GM21447 (cell line): ENCODE measurements around the gene TRAF1.
A peak's percentile ranks its signal among the peaks of the same experiment; 100 is the strongest.
"Not testable (repeated sequence)": the region's sequence is repeated elsewhere in the genome, so short reads cannot be mapped to it uniquely, and the experiment has no call there.

Experiments used
- ATAC-seq: cut with Tn5 transposase; IDR thresholded peaks from one replicate; pipeline ENCODE4 v1.9.1; 2021; ENCODE audit not compliant: unreplicated experiment

The TRAF1 gene

GRCh38 chr9:120926397-120926928 lies at the start of gene TRAF1:
Gene TRAF1 (minus strand): TSS chr9:120926796. CDS start chr9:120926075, 721 bp downstream.
- peak; percentile 19 for ATAC-seq

- no peak for ATAC-seq
Measured at GRCh38 chr9:120974921-120975320, 48.3 kb upstream of the TRAF1 start.

- no peak for ATAC-seq
Measured at GRCh38 chr9:120974181-120974580, 47.6 kb upstream of the TRAF1 start.

GRCh38 chr9:120971938-120972337 lies 45.3 kb upstream of the TRAF1 start:
- ATAC-seq: no peak

GRCh38 chr9:120971471-120971870 lies 44.9 kb upstream of the TRAF1 start:
- not testable (repeated sequence) for ATAC-seq

GRCh38 chr9:120970244-120970643 lies 43.6 kb upstream of the TRAF1 start:
- no peak for ATAC-seq

GRCh38 chr9:120966013-120966369 lies 39.4 kb upstream of the TRAF1 start:
- ATAC-seq: no peak

- no peak for ATAC-seq
Measured at GRCh38 chr9:120965344-120966012, 38.9 kb upstream of the TRAF1 start.

GRCh38 chr9:120961936-120962335 lies 35.3 kb upstream of the TRAF1 start:
- ATAC-seq: no peak

GRCh38 chr9:120960001-120960400 lies 33.4 kb upstream of the TRAF1 start:
- no peak for ATAC-seq

GRCh38 chr9:120956862-120957261 lies 30.3 kb upstream of the TRAF1 start:
- ATAC-seq: no peak

GRCh38 chr9:120951960-120952618 lies 25.5 kb upstream of the TRAF1 start:
- ATAC-seq: no peak

GRCh38 chr9:120950421-120951388 lies 24.1 kb upstream of the TRAF1 start:
- no peak for ATAC-seq

GRCh38 chr9:120949290-120949689 lies 22.7 kb upstream of the TRAF1 start:
- no peak for ATAC-seq

GRCh38 chr9:120948824-120949223 lies 22.2 kb upstream of the TRAF1 start:
- ATAC-seq: no peak

GRCh38 chr9:120947222-120947621 lies 20.6 kb upstream of the TRAF1 start:
- ATAC-seq: no peak

- ATAC-seq: no peak
Measured at GRCh38 chr9:120946259-120946658, 19.7 kb upstream of the TRAF1 start.

GRCh38 chr9:120944948-120945347 lies 18.4 kb upstream of the TRAF1 start:
- ATAC-seq: no peak

- peak; percentile 99 for ATAC-seq
Measured at GRCh38 chr9:120944434-120944843, 17.8 kb upstream of the TRAF1 start.

GRCh38 chr9:120942186-120943001 lies 15.8 kb upstream of the TRAF1 start:
- no peak for ATAC-seq
